ENCODE measurements around the gene LDLR.
"Not testable (repeated sequence)": the region's sequence is repeated elsewhere in the genome, so short reads cannot be mapped to it uniquely, and the experiment has no call there.

Gene LDLR

DNA sequence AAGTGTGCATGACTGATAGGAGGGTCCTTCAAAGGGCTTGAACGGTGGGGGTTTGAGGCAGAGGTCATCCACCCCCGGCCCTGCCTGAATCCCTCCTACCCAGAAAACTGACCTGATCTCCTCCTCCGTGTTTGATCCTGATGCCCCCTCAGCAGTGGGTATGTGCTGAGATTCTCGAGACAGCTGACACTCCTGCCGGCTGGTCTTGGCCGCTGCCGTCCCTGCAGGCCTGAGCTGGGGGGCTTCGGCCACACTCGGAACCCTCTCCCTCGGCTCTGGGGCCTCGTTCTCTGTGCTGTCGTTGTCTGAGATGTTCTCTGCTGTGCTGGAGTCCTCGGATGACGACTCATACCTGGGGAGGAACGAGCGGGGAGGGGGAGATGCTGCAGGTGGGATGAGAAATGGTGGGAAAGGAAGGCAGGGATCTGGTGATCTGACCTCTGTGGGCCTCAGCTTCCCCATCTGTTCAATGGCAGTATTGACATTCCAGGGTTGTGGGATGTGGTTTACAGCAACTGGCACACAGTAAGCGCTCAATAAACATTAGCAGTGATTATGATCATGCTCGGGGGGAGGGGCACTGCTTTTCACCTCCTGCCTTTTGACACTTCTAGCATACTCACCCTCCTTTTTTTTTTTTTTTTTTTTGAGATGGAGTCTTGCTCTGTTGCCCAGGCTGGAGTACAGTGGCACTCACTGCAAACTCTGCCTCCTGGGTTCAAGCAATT is 87.4 kb downstream of the LDLR start:
- no peak for DNase-seq

DNA sequence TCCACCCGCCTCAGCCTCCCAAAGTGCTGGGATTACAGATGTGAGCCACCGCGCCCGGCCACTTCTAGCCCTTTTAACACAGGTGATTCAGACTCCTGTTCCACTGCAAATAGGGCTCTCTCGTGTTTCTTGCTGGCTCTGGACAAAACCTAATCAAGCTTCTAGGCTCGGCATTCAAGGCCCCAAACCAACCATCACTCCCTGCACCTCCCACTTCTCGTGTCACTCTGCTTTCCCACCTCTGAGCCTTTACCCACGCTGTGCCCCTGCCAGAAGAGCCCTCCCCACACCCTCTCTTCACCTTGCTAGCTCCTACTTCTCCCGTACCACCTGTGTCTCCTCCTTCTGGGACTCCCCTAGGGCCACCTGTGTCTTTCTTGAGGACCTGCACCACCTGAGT is 88.3 kb downstream of the LDLR start:
- DNase-seq = no peak

DNA sequence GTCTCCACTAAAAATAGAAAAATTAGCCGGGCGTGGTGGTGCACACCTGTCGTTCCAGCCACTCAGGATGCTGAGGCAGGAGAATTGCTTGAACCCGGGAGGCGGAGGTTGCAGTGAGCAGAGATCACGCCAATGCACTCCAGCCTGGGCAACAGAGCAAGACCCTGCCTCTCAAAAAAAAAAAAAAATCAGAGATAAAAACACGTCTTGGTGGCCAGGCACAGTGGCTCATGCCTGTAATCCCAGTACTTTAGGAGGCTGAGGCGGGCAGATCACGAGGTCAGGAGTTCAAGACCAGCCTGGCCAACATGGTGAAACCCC is 89.8 kb downstream of the LDLR start:
- DNase-seq = not testable (repeated sequence)

DNA sequence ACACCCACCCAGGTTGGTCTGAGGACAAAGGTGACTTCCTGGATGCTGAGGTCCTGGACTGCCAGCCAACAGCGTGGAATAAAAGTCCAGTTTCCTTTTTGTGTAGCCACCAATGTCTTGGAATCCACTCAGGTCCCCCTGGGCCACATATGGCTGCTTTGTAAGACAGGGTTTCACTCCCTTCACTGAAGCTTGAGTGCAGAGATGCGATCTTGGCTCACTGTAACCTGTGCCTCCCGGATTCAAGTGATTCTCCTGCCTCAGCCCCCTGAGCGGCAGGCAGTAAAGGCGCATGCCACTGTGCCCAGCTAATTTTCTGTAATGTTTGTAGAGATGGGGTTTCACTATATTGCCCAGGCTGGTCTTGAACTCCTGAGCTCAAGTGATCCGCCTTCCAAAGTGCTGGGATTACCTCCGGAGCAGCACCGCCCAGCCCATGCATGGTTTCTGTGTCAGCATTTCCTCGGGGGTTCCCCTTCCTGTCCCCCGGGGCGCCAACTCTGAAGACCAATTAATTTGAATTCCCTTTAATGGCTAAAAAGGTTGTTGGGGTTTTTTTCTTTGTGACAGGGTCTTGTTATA is 90.5 kb downstream of the LDLR start:
- peak; percentile 25 for DNase-seq

DNA sequence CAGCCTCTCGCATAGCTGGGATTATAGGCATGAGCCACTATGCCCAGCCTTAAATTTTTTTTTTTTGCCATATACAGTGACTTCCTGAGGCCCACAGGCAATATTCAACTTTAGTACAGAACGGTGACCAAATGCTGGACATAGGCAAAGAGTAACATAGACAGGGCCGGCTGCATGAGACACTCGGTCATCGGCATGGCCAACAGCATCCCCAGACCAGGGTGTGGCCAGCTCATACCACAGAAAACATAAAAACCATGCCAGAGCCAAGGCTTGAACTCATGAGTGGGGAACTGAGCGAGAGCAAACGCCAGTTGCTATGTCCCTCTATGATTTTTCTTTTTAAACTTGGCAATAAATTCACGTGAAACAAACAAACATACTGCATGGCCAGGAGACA is 91.1 kb downstream of the LDLR start:
- DNase-seq = no peak

DNA sequence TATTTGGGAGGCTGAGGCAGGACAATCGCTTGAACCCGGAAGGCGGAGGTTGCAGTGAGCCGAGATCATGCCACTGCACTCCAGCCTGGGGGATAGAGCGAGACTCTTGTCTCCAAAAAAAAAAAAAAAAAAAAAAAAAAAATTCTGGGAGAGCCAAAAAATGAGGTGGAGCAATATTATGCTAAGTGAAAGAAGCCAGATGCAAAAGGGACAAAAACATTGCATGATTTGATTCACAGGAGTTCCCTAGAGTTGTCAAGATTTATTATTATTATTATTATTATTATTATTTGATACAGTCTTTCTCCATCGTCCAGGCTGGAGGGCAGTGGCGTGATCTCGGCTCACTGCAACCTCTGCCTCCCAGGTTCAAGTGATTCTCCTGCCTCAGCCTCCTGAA is 91.7 kb downstream of the LDLR start:
- not testable (repeated sequence) for DNase-seq

DNA sequence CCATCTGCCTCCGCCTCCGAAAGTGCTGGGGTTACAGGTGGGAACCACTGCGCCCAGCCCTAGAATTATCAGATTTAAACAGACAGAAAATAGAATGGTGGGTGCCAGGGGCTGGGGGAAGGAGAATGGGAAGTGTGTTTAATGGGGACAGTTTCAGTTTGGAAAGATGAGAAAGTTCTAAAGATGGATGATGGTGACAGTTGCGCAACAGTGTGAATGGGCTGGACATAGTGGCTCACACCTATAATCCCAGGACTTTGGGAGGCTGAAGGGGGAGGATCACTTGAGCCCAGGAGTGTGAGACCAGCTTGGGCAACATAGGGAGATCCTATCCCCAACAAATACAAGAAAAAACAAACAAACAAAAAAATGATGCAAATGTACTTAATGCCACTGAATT is 92.2 kb downstream of the LDLR start:
- no peak for DNase-seq
